Tibial artery (tissue), 4 donors: ENCODE measurements around the gene HID1.
A peak's percentile ranks its signal among the peaks of the same experiment; 100 is the strongest.

Source experiments
- DNase-seq, 2 donors: peaks; one replicate each; pipeline ENCODE4 v3.0.0-alpha.2; 2019
- H3K27ac ChIP-seq, 2 donors: fragments of 200-600 bp; sonication (generic) in 1 of 2; 1 replicate in 1 of 2; 2 replicates in 1 of 2; pipeline ENCODE4 v1.5.1; 2018 to 2019; ENCODE audit warnings: mild to moderate bottlenecking in 1 of 2
- H3K27me3 ChIP-seq, 2 donors: fragments of 200-600 bp; sonication (generic) in 1 of 2; one replicate each; pipeline versions ENCODE4 v1.5.1 to v1.6.0; 2016 to 2019
- H3K36me3 ChIP-seq, 3 donors: fragments of 200-600 bp; sonication (generic) in 2 of 3; one replicate each; pipeline ENCODE4 v1.5.1; 2016 to 2019; ENCODE audit warnings: mild to moderate bottlenecking in 2 of 3
- H3K4me1 ChIP-seq, 4 donors: fragments of 200-600 bp; sonication (generic) in 2 of 4; 1 replicate in 3 of 4; 2 replicates in 1 of 4; pipeline ENCODE4 v1.5.1; 2016 to 2019
- H3K4me3 ChIP-seq, 2 donors: fragments of 200-600 bp; sonication (generic) in 1 of 2; 1 replicate in 1 of 2; 2 replicates in 1 of 2; pipeline ENCODE4 v1.5.1; 2018 to 2019; ENCODE audit warnings: mild to moderate bottlenecking in 2 of 2
- H3K9me3 ChIP-seq, 3 donors: fragments of 200-600 bp; sonication (generic) in 1 of 3; one replicate each; pipeline ENCODE4 v1.5.1; 2016 to 2019
- CTCF ChIP-seq, 2 experiments: fragments of 200-600 bp in 1 of 2; fragments of 450-650 bp in 1 of 2; IDR thresholded peaks; one replicate each; pipeline ENCODE4 v1.5.1; 2017 to 2019; ENCODE audit warnings: antibody characterized with exemption in 2 of 2, mild to moderate bottlenecking in 1 of 2, moderate library complexity in 1 of 2
- intact Hi-C: fragments of 100-400 bp; cut with DNase I; formaldehyde crosslinking; loops from one replicate; pipeline ENCODE4 v1.15.0; 2023; ENCODE audit warnings: low total_unique reads

Gene HID1

GRCh38 chr17:74924250-74924948, 48.2 kb downstream of the HID1 start, which contains the start of gene OTOP2:
Gene OTOP2, plus strand, starts transcription at chr17:74924273. Its CDS starts 360 bp downstream, at chr17:74924633.
- peak; percentile 57 to 74 for DNase-seq
- Histone ChIP-seq H3K36me3 (no peaks in the 10 kb centered on the region), H3K27me3 (peaks cover 5 to 91% of the 10 kb centered on the region in 2 donors), H3K4me3 (peak within 1 kb of the TSS in 1 of 2 donors; percentile 32), H3K4me1 (peaks cover 0 to 25% (median 22%) of the 10 kb centered on the region in 4 donors), H3K27ac (no peak within 1 kb of the TSS), H3K9me3 (no peaks in the 10 kb centered on the region)
- intact Hi-C loops: no loop called here
- TF ChIP-seq CTCF (IDR thresholded peaks at IDR 0.05): no peak

- peak in 1 of 2 donors; percentile 54 for DNase-seq
- H3K27ac ChIP-seq: no peak overlapping the region
These were observed 48.9 kb downstream of the HID1 start for GRCh38 chr17:74923538-74924249.

GRCh38 chr17:74922694-74923537, 49.6 kb downstream of the HID1 start, which contains the start of gene USH1G:
Gene USH1G, minus strand, starts transcription at chr17:74923255. Its CDS starts 182 bp downstream, at chr17:74923073.
- H3K4me3 ChIP-seq: peak within 1 kb of the TSS in 1 of 2 donors; percentile 32
- peaks cover 0 to 25% (median 22%) of the 10 kb centered on the region in 4 donors for H3K4me1 ChIP-seq
- intact Hi-C loops: no loop called here
- no peak for TF ChIP-seq CTCF (IDR thresholded peaks at IDR 0.05)
- no peak within 1 kb of the TSS for H3K27ac ChIP-seq
- H3K27me3 ChIP-seq: peaks cover 5 to 91% of the 10 kb centered on the region in 2 donors
- H3K36me3 ChIP-seq: no peaks in the 10 kb centered on the region
- no peaks in the 10 kb centered on the region for H3K9me3 ChIP-seq
- no peak for DNase-seq

More at GRCh38 chr17:74923538-74924249, 48.9 kb downstream of the HID1 start:
- Histone ChIP-seq H3K36me3 (no peaks in the 10 kb centered on the region), H3K4me3 (peak overlapping the region in 1 of 2 donors; percentile 32), H3K9me3 (no peaks in the 10 kb centered on the region), H3K4me1 (peaks cover 0 to 25% (median 22%) of the 10 kb centered on the region in 4 donors), H3K27me3 (peaks cover 5 to 93% of the 10 kb centered on the region in 2 donors)
- peak; percentile 45 to 69 for TF ChIP-seq CTCF (IDR thresholded peaks at IDR 0.05)
- intact Hi-C loops: no loop called here

DNA sequence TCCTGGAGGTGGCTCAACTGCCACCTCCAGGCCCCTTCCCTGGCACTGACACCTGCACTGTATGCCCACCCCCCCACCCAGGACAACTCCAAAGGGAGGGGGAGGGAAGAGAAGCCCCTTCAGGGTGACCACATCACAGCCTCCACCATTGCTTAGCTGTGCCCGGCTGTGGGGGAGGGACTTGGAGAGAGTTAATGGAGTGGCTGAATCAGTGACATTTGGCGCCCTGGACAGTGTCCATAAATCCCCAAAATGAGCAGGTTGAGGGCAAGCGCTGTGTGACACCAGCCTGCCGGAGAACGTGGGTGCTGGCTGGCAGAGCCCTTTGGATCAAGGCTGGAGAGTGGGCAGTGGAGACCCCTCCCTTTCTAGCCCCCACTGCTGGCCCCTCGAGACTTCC, 50.4 kb downstream of the HID1 start:
- Histone ChIP-seq H3K27ac (no peak overlapping the region), H3K27me3 (peaks cover 5 to 89% of the 10 kb centered on the region in 2 donors), H3K4me3 (no peak overlapping the region), H3K4me1 (peaks cover 0 to 25% (median 22%) of the 10 kb centered on the region in 4 donors), H3K9me3 (no peaks in the 10 kb centered on the region), H3K36me3 (no peaks in the 10 kb centered on the region)
- TF ChIP-seq CTCF (IDR thresholded peaks at IDR 0.05): no peak
- DNase-seq: no peak
- intact Hi-C loops: no loop called here

DNA sequence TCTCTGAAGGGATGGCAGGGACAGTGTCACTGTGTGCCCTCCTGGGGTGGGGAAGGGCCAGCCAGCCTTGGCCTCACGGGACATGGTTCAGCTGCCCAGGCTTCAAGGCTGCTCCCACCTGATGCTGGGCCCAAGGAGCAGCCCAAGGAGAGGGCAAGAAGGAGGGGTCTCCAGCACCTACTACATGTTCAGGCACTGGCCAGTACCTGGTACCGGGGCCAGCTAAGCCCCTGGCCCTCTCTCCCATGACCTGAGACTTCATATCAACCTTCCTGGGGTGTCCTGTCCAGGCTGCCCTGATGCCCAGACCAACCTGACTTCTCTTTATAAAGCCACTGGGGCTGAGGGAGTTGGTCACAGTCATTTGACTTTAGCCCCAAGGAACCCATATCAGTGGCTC, 50.8 kb downstream of the HID1 start:
- intact Hi-C loops: no loop called here
- H3K4me3 ChIP-seq: no peak overlapping the region
- no peak overlapping the region for H3K27ac ChIP-seq
- peaks cover 0 to 25% (median 22%) of the 10 kb centered on the region in 4 donors for H3K4me1 ChIP-seq
- no peak for TF ChIP-seq CTCF (IDR thresholded peaks at IDR 0.05)
- no peak for DNase-seq
- H3K27me3 ChIP-seq: peaks cover 5 to 89% of the 10 kb centered on the region in 2 donors
- no peaks in the 10 kb centered on the region for H3K36me3 ChIP-seq
- no peaks in the 10 kb centered on the region for H3K9me3 ChIP-seq
